Activated T-cell treated with anti-CD3 and anti-CD28 coated beads, Interleukin-2, amount 50 U/mL, for 48 hours (primary cell): ENCODE measurements around the gene IGFL1.
"Not testable (repeated sequence)": the region's sequence is repeated elsewhere in the genome, so short reads cannot be mapped to it uniquely, and the experiment has no call there.

ENCODE experiments used
- DNase-seq, 2 experiments: peaks; one replicate each; pipeline ENCODE4 v3.0.0-alpha.2; 2020

The IGFL1 gene

GRCh38 chr19:46202872-46203860 lies 26.4 kb upstream of the IGFL1 start:
- DNase-seq, result no peak

- no peak for DNase-seq
Observed at GRCh38 chr19:46204008-46204407, 25.5 kb upstream of the IGFL1 start.

GRCh38 chr19:46205183-46205984 lies 24.2 kb upstream of the IGFL1 start:
- DNase-seq, result no peak

- DNase-seq, result no peak
Observed at GRCh38 chr19:46206176-46206575, 23.4 kb upstream of the IGFL1 start.

GRCh38 chr19:46206682-46207081 lies 22.9 kb upstream of the IGFL1 start:
- no peak for DNase-seq

GRCh38 chr19:46207858-46208257 lies 21.7 kb upstream of the IGFL1 start:
- not testable (repeated sequence) for DNase-seq

GRCh38 chr19:46209051-46209450 lies 20.5 kb upstream of the IGFL1 start:
- DNase-seq, result no peak

- no peak for DNase-seq
Observed at GRCh38 chr19:46209472-46209871, 20.1 kb upstream of the IGFL1 start.

GRCh38 chr19:46210669-46211068 lies 18.9 kb upstream of the IGFL1 start:
- DNase-seq, result no peak

GRCh38 chr19:46211201-46211881 lies 18.2 kb upstream of the IGFL1 start:
- DNase-seq, result no peak

GRCh38 chr19:46212592-46212991 lies 16.9 kb upstream of the IGFL1 start:
- not testable (repeated sequence) for DNase-seq

GRCh38 chr19:46213156-46213555 lies 16.4 kb upstream of the IGFL1 start:
- DNase-seq, result no peak

GRCh38 chr19:46213806-46214205 lies 15.7 kb upstream of the IGFL1 start:
- DNase-seq, result no peak

GRCh38 chr19:46216612-46217011 lies 12.9 kb upstream of the IGFL1 start:
- DNase-seq, result no peak

GRCh38 chr19:46217476-46217875 lies 12.1 kb upstream of the IGFL1 start:
- no peak for DNase-seq

GRCh38 chr19:46218160-46218559 lies 11.4 kb upstream of the IGFL1 start:
- peak; percentile 49 to 51 for DNase-seq

- no peak for DNase-seq
Observed at GRCh38 chr19:46220038-46220615, 9.4 kb upstream of the IGFL1 start.

GRCh38 chr19:46221152-46221551 lies 8.4 kb upstream of the IGFL1 start:
- DNase-seq, result no peak

- DNase-seq, result no peak
Observed at GRCh38 chr19:46221981-46222610, 7.4 kb upstream of the IGFL1 start.

GRCh38 chr19:46223787-46224186 lies 5.8 kb upstream of the IGFL1 start:
- DNase-seq, result not testable (repeated sequence)

- DNase-seq, result no peak
Observed at GRCh38 chr19:46224773-46225172, 4.8 kb upstream of the IGFL1 start.

- DNase-seq, result no peak
Observed at GRCh38 chr19:46225558-46226004, 4.0 kb upstream of the IGFL1 start.
